Dedifferentiated amniotic fluid mesenchymal stem cell (primary cell): ENCODE measurements around the gene PPP1R16B.
"Not testable (repeated sequence)": the region's sequence is repeated elsewhere in the genome, so short reads cannot be mapped to it uniquely, and the experiment has no call there.

ENCODE experiments used
- DNase-seq: peaks from one replicate; pipeline ENCODE4 v3.0.0-alpha.2; 2016; ENCODE audit errors: extremely low spot score

Gene PPP1R16B

GRCh38 chr20:38935285-38935684 is 129.8 kb downstream of the PPP1R16B start:
- DNase-seq: no peak

- DNase-seq: no peak
These were observed 130.5 kb downstream of the PPP1R16B start for GRCh38 chr20:38935967-38936407.

- no peak for DNase-seq
These were observed 131.5 kb downstream of the PPP1R16B start for GRCh38 chr20:38937000-38937399.

- no peak for DNase-seq
These were observed 132.5 kb downstream of the PPP1R16B start for GRCh38 chr20:38937978-38938473.

GRCh38 chr20:38939686-38940085 is 134.2 kb downstream of the PPP1R16B start:
- DNase-seq: no peak

GRCh38 chr20:38940644-38941043 is 135.1 kb downstream of the PPP1R16B start:
- no peak for DNase-seq

GRCh38 chr20:38941726-38942389 is 136.4 kb downstream of the PPP1R16B start:
- no peak for DNase-seq

- DNase-seq: no peak
These were observed 139.5 kb downstream of the PPP1R16B start for GRCh38 chr20:38945012-38945411.

- DNase-seq: no peak
These were observed 141.3 kb downstream of the PPP1R16B start for GRCh38 chr20:38946836-38947235.

GRCh38 chr20:38947931-38948362 is 142.4 kb downstream of the PPP1R16B start:
- no peak for DNase-seq

- DNase-seq: no peak
These were observed 144.8 kb downstream of the PPP1R16B start for GRCh38 chr20:38950254-38950653.

GRCh38 chr20:38951611-38952010 is 146.1 kb downstream of the PPP1R16B start:
- DNase-seq: no peak

- DNase-seq: no peak
These were observed 146.7 kb downstream of the PPP1R16B start for GRCh38 chr20:38952153-38952552.

- no peak for DNase-seq
These were observed 148.3 kb downstream of the PPP1R16B start for GRCh38 chr20:38953630-38954340.

GRCh38 chr20:38957235-38957876 is 151.9 kb downstream of the PPP1R16B start:
- DNase-seq: no peak

- DNase-seq: no peak
These were observed 152.5 kb downstream of the PPP1R16B start for GRCh38 chr20:38957915-38958485.

GRCh38 chr20:38960187-38960687 is 154.7 kb downstream of the PPP1R16B start:
- DNase-seq: not testable (repeated sequence)

GRCh38 chr20:38961530-38962043 is 156.1 kb downstream of the PPP1R16B start:
- DNase-seq: no peak

GRCh38 chr20:38962044-38962927 is 156.8 kb downstream of the PPP1R16B start, which contains the start of gene DHX35:
TSS of gene DHX35 (plus strand) at chr20:38962344. CDS start at chr20:38962368, 24 bp downstream.
- DNase-seq: peak; percentile 94

GRCh38 chr20:38962928-38963401 is 157.5 kb downstream of the PPP1R16B start:
- DNase-seq: no peak
